GM19023 (cell line): Measurements from ENCODE around the gene TRABD.

ENCODE experiments used
- ATAC-seq: cut with Tn5 transposase; IDR thresholded peaks from one replicate; pipeline ENCODE4 v1.9.1; 2021; ENCODE audit warnings: mild to moderate bottlenecking, moderate library complexity; ENCODE audit not compliant: unreplicated experiment

The TRABD gene

GRCh38 chr22:50216684-50217520 is 31.2 kb downstream of the TRABD start:
- no peak for ATAC-seq

- no peak for ATAC-seq
These were observed 31.9 kb downstream of the TRABD start for GRCh38 chr22:50217543-50218152.

- no peak for ATAC-seq
These were observed 32.7 kb downstream of the TRABD start for GRCh38 chr22:50218153-50218995.

GRCh38 chr22:50218996-50219727 is 33.4 kb downstream of the TRABD start:
- ATAC-seq, result no peak

- ATAC-seq, result no peak
These were observed 34.3 kb downstream of the TRABD start for GRCh38 chr22:50219800-50220602.

GRCh38 chr22:50220603-50221409 is 35.1 kb downstream of the TRABD start:
- ATAC-seq, result no peak

- ATAC-seq, result no peak
These were observed 35.9 kb downstream of the TRABD start for GRCh38 chr22:50221410-50222300.

GRCh38 chr22:50222508-50222907 is 36.8 kb downstream of the TRABD start:
- no peak for ATAC-seq

GRCh38 chr22:50224071-50224470 is 38.4 kb downstream of the TRABD start:
- ATAC-seq, result no peak

GRCh38 chr22:50225200-50225969 is 39.7 kb downstream of the TRABD start:
- no peak for ATAC-seq

GRCh38 chr22:50226063-50226874 is 40.6 kb downstream of the TRABD start:
- no peak for ATAC-seq

GRCh38 chr22:50226875-50227165 is 41.1 kb downstream of the TRABD start:
- no peak for ATAC-seq

GRCh38 chr22:50227579-50228215 is 42.0 kb downstream of the TRABD start:
- ATAC-seq, result no peak

- no peak for ATAC-seq
These were observed 42.7 kb downstream of the TRABD start for GRCh38 chr22:50228366-50228765.

- no peak for ATAC-seq
These were observed 43.7 kb downstream of the TRABD start for GRCh38 chr22:50229370-50229769.

GRCh38 chr22:50232481-50233151 is 46.9 kb downstream of the TRABD start:
- ATAC-seq, result no peak
